Loucy (cell line): ENCODE measurements around the gene SYNDIG1.
"Not testable (repeated sequence)": the region's sequence is repeated elsewhere in the genome, so short reads cannot be mapped to it uniquely, and the experiment has no call there.

ENCODE experiments used
- H2AFZ ChIP-seq: fragments of 200-600 bp; sonication (generic); 2 replicates; pipeline ENCODE4 v1.6.0; 2016; ENCODE audit warnings: antibody characterized with exemption, mild to moderate bottlenecking, low read length, moderate library complexity
- H3F3A ChIP-seq: fragments of 200-600 bp; 2 replicates; pipeline ENCODE4 v1.6.0; 2016; ENCODE audit warnings: antibody characterized with exemption, low read depth, mild to moderate bottlenecking
- H3K27me3 ChIP-seq: fragments of 200-600 bp; sonication (generic); 2 replicates; pipeline ENCODE4 v1.6.1; 2014; ENCODE audit warnings: low read length, mild to moderate bottlenecking; ENCODE audit not compliant: insufficient read depth, poor library complexity, severe bottlenecking
- H3K36me3 ChIP-seq: fragments of 200-600 bp; sonication (generic); 2 replicates; pipeline ENCODE4 v1.6.1; 2016; ENCODE audit warnings: low read length; ENCODE audit not compliant: insufficient read depth
- H3K4me1 ChIP-seq: fragments of 200-600 bp; sonication (generic); 2 replicates; pipeline ENCODE4 v1.5.1; 2014; ENCODE audit warnings: low read length, mild to moderate bottlenecking; ENCODE audit not compliant: insufficient read depth, poor library complexity, severe bottlenecking
- H3K4me2 ChIP-seq: fragments of 200-600 bp; sonication (generic); 2 replicates; pipeline ENCODE4 v1.6.0; 2014; ENCODE audit warnings: antibody characterized with exemption, low read length, low read depth, mild to moderate bottlenecking; ENCODE audit not compliant: poor library complexity, severe bottlenecking
- H3K4me3 ChIP-seq: fragments of 200-600 bp; sonication (generic); 2 replicates; pipeline ENCODE4 v1.5.1; 2014; ENCODE audit warnings: low read length, mild to moderate bottlenecking, mixed read lengths; ENCODE audit not compliant: poor library complexity, severe bottlenecking
- H3K79me2 ChIP-seq: fragments of 200-600 bp; sonication (generic); 2 replicates; pipeline ENCODE4 v1.6.1; 2014; ENCODE audit warnings: low read length; ENCODE audit not compliant: insufficient read depth
- H3K9ac ChIP-seq: fragments of 200-600 bp; sonication (generic); 2 replicates; pipeline ENCODE4 v1.6.0; 2014; ENCODE audit warnings: mild to moderate bottlenecking, low read depth, low read length, moderate library complexity; ENCODE audit not compliant: poor library complexity, severe bottlenecking
- H3K9me2 ChIP-seq: fragments of 200-600 bp; sonication (generic); replicated peaks from 2 replicates; pipeline ENCODE4 v1.6.1; 2016; ENCODE audit warnings: low read depth, low read length, mixed read lengths
- H3K9me3 ChIP-seq: fragments of 200-600 bp; sonication (generic); 2 replicates; pipeline ENCODE4 v1.6.1; 2014; ENCODE audit warnings: mild to moderate bottlenecking, antibody characterized with exemption, low read length, low read depth; ENCODE audit not compliant: insufficient read depth
- H4K20me1 ChIP-seq: fragments of 200-600 bp; sonication (generic); 2 replicates; pipeline ENCODE4 v1.6.0; 2014; ENCODE audit warnings: antibody characterized with exemption, low read length, mild to moderate bottlenecking; ENCODE audit not compliant: insufficient read depth, poor library complexity, severe bottlenecking
- EZH2phosphoT487 ChIP-seq: fragments of 200-600 bp; IDR thresholded peaks from 2 replicates; pipeline ENCODE4 v1.6.1; 2018; ENCODE audit warnings: antibody characterized with exemption, mild to moderate bottlenecking, moderate library complexity, borderline replicate concordance
- TF ChIP-seq, protein P1 (sequence below): fragments of 200-600 bp; sonication (generic); conservative IDR thresholded peaks from 2 replicates; pipeline ENCODE4 v1.5.1; 2014; ENCODE audit warnings: mild to moderate bottlenecking, antibody characterized with exemption, low read length

SYNDIG1 gene

GRCh38 chr20:24622856-24623255 lies 153.4 kb downstream of the SYNDIG1 start:
- TF ChIP-seq, protein P1, sequence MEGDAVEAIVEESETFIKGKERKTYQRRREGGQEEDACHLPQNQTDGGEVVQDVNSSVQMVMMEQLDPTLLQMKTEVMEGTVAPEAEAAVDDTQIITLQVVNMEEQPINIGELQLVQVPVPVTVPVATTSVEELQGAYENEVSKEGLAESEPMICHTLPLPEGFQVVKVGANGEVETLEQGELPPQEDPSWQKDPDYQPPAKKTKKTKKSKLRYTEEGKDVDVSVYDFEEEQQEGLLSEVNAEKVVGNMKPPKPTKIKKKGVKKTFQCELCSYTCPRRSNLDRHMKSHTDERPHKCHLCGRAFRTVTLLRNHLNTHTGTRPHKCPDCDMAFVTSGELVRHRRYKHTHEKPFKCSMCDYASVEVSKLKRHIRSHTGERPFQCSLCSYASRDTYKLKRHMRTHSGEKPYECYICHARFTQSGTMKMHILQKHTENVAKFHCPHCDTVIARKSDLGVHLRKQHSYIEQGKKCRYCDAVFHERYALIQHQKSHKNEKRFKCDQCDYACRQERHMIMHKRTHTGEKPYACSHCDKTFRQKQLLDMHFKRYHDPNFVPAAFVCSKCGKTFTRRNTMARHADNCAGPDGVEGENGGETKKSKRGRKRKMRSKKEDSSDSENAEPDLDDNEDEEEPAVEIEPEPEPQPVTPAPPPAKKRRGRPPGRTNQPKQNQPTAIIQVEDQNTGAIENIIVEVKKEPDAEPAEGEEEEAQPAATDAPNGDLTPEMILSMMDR = no peak
- no peak for TF ChIP-seq EZH2phosphoT487

DNA sequence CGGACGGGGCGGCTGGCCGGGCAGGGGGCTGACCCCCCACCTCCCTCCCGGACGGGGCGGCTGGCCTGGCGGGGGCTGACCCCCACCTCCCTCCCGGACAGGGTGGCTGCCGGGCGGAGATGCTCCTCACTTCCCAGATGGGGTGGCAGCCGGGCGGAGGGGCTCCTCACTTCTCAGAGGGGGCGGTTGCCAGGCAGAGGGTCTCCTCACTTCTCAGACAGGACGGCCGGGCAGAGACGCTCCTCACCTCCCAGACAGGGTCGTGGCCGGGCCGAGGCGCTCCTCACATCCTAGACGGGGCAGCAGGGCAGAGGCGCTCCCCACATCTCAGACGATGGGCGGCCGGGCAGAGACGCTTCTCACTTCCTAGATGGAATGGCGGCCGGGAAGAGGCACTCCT lies 156.7 kb downstream of the SYNDIG1 start:
- not testable (repeated sequence) for H3K4me1 ChIP-seq, H3K27me3 ChIP-seq, H3K9me2 ChIP-seq

More at GRCh38 chr20:24622856-24623255, 153.4 kb downstream of the SYNDIG1 start:
- no peaks in the 10 kb centered on the region for H3K4me1 ChIP-seq
- H3K4me3 ChIP-seq = no peak overlapping the region
- no peaks in the 10 kb centered on the region for H3K9me3 ChIP-seq
- H3K36me3 ChIP-seq = no peaks in the 10 kb centered on the region
- H3K27me3 ChIP-seq = no peaks in the 10 kb centered on the region
- no peak overlapping the region for H3K9ac ChIP-seq
- no peaks in the 10 kb centered on the region for H3K9me2 ChIP-seq
- H4K20me1 ChIP-seq = no peaks in the 10 kb centered on the region
- no peak overlapping the region for H3K4me2 ChIP-seq
- no peak overlapping the region for H2AFZ ChIP-seq
- no peaks in the 10 kb centered on the region for H3F3A ChIP-seq
- no peaks in the 10 kb centered on the region for H3K79me2 ChIP-seq

GRCh38 chr20:24627291-24627690 lies 157.9 kb downstream of the SYNDIG1 start:
- H3K9me2 ChIP-seq = no peaks in the 10 kb centered on the region
- H3K27me3 ChIP-seq = no peaks in the 10 kb centered on the region
- H3F3A ChIP-seq = no peaks in the 10 kb centered on the region
- H3K4me3 ChIP-seq = no peak overlapping the region
- H2AFZ ChIP-seq = no peak overlapping the region
- no peaks in the 10 kb centered on the region for H3K36me3 ChIP-seq
- no peaks in the 10 kb centered on the region for H3K9me3 ChIP-seq
- H3K4me2 ChIP-seq = no peak overlapping the region
- no peak overlapping the region for H3K9ac ChIP-seq
- H4K20me1 ChIP-seq = no peaks in the 10 kb centered on the region
- no peaks in the 10 kb centered on the region for H3K4me1 ChIP-seq
- TF ChIP-seq EZH2phosphoT487 = no peak
- TF ChIP-seq, protein P1 = no peak
- no peaks in the 10 kb centered on the region for H3K79me2 ChIP-seq

More for the DNA sequence above, 156.7 kb downstream of the SYNDIG1 start:
- H3K4me2 ChIP-seq, H2AFZ ChIP-seq, H3K36me3 ChIP-seq, H3K4me3 ChIP-seq, H4K20me1 ChIP-seq, H3K9ac ChIP-seq, H3K9me3 ChIP-seq, H3K79me2 ChIP-seq, H3F3A ChIP-seq: not testable (repeated sequence)

DNA sequence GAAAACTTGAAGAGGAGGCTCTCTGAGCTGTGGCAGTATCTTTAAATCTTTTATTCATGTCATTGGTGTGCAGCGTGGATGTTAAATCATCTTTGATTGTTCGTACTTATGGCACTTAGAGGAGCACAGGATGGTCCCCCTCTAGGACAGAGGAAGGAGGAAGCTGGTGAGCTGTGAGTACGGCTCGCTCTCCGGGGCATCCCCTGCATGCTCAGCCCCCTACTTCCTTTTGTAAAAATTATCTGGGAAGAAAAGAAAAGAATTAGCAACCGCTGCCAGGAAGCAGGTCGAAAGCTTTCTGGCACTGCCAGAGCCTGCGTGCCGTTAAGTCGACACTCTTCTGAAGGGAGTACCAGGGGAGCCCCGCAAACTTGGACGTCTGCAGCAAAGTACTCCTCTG lies 158.5 kb downstream of the SYNDIG1 start:
- Histone ChIP-seq H3K4me2 (no peak overlapping the region), H3K9me2 (no peaks in the 10 kb centered on the region), H3F3A (no peaks in the 10 kb centered on the region), H3K4me3 (no peak overlapping the region), H3K4me1 (no peaks in the 10 kb centered on the region), H3K9me3 (no peaks in the 10 kb centered on the region), H3K36me3 (no peaks in the 10 kb centered on the region), H3K9ac (no peak overlapping the region), H2AFZ (no peak overlapping the region), H3K79me2 (no peaks in the 10 kb centered on the region), H4K20me1 (no peaks in the 10 kb centered on the region), H3K27me3 (no peaks in the 10 kb centered on the region)
- no peak for TF ChIP-seq EZH2phosphoT487
- TF ChIP-seq, protein P1 = no peak
